HG03095 (cell line): Measurements from ENCODE around the gene DUSP22.
"Not testable (repeated sequence)": the region's sequence is repeated elsewhere in the genome, so short reads cannot be mapped to it uniquely, and the experiment has no call there.

Experiments used
- ATAC-seq: cut with Tn5 transposase; IDR thresholded peaks from one replicate; pipeline ENCODE4 v1.9.1; 2021; ENCODE audit warnings: moderate library complexity; ENCODE audit not compliant: unreplicated experiment

The DUSP22 gene

DNA sequence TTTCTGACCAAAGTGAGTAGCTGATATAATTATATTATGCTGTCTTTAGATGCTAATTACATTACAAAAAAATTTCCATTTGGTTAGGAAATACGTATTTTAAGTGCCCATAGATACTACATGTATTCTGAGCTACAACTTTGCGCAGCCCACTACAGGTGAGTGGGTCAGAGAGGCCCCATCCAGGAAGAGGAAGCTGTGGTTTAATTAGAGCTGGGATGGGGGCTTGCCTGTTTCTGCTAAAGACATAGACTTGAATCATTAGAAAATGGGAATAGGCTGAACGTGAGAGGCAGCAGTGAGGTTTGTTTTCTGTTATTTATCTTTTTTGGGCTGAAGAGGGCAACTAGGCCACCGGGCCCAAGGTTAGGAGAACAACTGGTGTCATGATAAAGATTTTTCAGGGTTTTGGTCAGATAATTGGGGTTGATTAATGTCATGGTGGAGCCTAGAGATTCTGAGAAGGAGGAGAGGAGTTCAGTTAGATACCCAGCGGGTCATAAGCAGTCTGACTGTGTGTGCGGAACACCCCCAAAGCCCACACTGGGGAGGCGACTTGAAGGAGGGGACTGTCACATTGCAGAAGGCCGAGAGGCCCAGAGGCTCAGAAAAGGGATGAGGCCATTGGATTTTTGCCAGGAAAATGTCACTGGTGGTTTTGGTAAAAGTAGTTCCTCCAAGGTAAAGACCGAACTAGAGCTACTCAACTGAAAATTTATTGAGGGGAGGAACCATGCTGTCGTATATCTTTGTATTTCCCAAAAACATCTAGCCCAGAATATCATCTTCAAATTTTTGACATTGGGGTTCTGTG is 84.7 kb downstream of the DUSP22 start:
- no peak for ATAC-seq

GRCh38 chr6:377641-378020 is 85.3 kb downstream of the DUSP22 start:
- ATAC-seq: not testable (repeated sequence)

- no peak for ATAC-seq
Measured at GRCh38 chr6:378090-378957, 86.0 kb downstream of the DUSP22 start.

DNA sequence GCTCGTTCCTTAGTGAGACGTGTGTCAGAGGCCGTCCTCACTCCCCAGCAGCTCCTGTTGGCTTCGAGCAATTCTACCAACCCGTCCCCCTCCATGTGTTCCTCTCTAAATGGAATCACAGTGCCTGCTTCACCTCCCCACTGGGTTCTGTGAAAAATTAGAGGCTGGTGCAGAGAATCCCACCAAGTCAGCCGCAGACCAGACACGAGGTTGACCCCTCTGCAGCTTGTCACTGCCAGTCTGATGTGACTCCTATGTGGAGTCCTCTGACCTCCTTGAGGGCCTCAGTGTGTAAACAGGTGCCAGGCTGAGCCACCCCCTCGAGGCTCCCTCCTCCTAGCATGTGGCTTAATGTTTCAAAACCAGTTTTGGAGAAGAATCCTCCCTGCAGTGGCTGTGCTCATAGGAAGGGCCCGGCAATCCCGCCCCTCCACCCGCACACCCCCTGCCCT is 86.7 kb downstream of the DUSP22 start:
- peak; percentile 6 for ATAC-seq

GRCh38 chr6:379410-380181 is 87.3 kb downstream of the DUSP22 start:
- ATAC-seq: peak; percentile 49

- no peak for ATAC-seq
Measured at GRCh38 chr6:380234-381218, 88.2 kb downstream of the DUSP22 start.

DNA sequence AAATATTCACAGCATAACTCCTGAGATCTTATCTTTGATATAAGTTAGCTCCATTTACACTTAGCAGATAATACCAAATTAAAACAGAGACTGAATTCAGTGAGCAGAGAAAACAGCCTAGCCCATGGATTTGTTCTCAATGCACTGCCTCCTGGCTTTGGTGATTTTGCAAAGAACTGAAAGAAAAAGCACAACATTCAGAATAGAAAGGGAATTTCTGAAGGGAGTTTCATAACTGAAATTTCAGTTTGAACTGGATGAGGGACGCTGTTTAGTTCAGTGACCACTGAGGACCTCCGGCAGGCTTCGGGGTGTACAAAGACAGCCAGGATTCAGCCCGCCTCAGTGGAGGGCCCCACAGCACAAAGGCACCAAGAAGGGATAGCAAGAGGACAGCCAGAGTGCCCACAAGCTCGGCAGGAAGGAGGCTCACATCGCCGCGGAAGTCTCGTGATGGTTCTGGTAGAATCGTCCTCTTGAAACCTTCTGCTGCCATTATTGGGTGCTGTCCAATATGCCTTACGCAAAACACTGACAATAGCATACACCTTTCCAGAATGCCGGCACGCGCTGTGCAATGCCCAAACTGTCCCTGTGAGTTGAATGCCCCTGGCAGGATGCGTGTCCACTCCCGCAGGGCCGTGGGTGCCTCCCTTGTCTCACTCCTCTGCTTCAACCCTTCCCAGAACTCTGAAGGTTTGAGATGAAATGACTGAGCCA is 89.6 kb downstream of the DUSP22 start:
- no peak for ATAC-seq

- ATAC-seq: no peak
Measured at GRCh38 chr6:382883-383810, 90.9 kb downstream of the DUSP22 start.

- no peak for ATAC-seq
Measured at GRCh38 chr6:383856-384255, 91.6 kb downstream of the DUSP22 start.

GRCh38 chr6:384898-385297 is 92.6 kb downstream of the DUSP22 start:
- ATAC-seq: no peak

DNA sequence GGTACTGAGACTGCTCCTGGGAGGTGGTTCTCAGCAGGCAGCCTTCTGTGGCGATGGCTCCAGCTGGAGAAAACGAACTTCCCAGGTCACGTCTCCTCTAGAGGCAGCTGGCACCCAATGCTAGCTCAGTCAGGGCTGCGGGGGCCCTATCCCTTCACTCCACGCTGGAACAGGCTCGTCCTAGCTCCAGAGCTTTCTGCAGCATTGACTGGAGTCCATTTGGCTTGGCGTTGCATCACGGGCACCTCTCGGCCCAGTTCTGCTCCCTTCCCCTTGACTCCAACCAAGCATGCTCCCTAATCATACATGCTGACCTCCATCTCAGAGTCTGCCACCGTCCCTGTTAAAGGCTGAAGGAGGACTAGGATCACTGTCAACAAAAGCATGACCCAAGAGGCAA is 93.3 kb downstream of the DUSP22 start:
- no peak for ATAC-seq

- ATAC-seq: no peak
Measured at GRCh38 chr6:386688-387266, 94.5 kb downstream of the DUSP22 start.

DNA sequence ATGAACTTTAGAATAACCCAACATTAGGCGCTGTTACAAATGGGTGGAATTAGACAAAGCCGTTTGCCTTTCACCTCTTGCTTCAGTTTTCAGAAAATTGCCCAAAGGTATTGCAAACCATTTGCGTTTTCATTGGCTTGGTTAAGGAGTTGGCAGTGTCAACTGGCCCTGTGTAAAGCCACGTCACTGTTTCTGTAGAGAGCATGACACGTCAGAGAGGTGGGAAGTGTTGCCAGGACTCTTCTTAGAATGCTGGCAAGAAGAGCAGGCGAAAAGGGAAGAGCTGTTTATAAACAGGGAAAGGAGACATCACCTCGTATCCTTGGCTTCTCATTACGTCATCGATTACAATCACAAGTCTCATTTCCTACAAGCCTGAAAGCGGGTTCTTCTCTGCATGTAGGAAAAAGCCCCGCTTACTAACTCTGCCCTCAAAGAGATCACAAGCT is 95.0 kb downstream of the DUSP22 start:
- ATAC-seq: no peak

GRCh38 chr6:388202-388903 is 96.1 kb downstream of the DUSP22 start:
- no peak for ATAC-seq

DNA sequence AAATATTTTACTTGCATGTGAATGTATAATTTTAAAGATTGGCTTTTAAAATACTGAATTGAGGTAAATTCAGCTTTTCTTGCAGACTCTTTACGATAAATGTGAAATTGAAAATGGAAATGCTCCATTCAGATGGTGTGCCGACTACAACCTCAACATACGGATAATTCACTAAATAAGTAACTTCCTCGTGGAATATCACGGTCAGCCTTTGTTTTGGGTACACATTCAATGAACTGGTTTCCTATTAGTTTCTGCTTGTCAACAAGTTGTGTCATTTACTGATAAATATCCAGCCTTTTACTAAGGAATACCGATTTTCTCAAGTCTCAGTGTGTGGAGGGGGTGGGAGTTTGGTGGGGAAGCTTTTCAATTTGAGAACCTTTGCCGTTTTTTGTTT is 96.9 kb downstream of the DUSP22 start:
- ATAC-seq: no peak

GRCh38 chr6:389622-390021 is 97.3 kb downstream of the DUSP22 start:
- ATAC-seq: peak; percentile 48

DNA sequence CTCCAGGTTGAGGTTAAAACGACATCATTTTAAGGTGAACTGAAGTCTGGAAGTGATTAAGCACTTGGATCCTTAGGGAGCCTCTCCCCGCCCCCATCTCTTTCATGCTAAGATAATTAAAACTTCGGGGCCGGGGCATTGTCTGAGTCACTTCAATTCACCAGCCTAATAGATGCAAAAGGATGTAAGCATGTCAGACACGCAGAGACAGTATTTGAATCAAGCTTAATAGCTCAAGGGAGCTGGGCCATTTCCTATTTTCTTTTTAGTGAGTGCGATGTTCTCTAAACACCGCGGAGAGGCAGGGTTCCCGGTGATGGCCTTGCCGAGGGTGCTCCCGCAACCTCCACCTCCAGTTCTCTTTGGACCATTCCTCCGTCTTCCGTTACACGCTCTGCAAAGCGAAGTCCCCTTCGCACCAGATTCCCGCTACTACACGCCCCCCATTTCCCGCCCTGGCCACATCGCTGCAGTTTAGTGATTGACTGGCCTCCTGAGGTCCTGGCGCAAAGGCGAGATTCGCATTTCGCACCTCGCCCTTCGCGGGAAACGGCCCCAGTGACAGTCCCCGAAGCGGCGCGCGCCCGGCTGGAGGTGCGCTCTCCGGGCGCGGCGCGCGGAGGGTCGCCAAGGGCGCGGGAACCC is 98.7 kb downstream of the DUSP22 start:
- peak; percentile 12 for ATAC-seq
